ENCODE results near the gene GSTP1. TPM values are rescaled to one million over a fixed set of nuclear protein-coding genes. Genes with fewer than 3 reads are reported as not detected.

Gene GSTP1
- 436 and 1,035 TPM in 2 replicates for total RNA-seq (ENCODE audit: low replicate concordance)

DNA sequence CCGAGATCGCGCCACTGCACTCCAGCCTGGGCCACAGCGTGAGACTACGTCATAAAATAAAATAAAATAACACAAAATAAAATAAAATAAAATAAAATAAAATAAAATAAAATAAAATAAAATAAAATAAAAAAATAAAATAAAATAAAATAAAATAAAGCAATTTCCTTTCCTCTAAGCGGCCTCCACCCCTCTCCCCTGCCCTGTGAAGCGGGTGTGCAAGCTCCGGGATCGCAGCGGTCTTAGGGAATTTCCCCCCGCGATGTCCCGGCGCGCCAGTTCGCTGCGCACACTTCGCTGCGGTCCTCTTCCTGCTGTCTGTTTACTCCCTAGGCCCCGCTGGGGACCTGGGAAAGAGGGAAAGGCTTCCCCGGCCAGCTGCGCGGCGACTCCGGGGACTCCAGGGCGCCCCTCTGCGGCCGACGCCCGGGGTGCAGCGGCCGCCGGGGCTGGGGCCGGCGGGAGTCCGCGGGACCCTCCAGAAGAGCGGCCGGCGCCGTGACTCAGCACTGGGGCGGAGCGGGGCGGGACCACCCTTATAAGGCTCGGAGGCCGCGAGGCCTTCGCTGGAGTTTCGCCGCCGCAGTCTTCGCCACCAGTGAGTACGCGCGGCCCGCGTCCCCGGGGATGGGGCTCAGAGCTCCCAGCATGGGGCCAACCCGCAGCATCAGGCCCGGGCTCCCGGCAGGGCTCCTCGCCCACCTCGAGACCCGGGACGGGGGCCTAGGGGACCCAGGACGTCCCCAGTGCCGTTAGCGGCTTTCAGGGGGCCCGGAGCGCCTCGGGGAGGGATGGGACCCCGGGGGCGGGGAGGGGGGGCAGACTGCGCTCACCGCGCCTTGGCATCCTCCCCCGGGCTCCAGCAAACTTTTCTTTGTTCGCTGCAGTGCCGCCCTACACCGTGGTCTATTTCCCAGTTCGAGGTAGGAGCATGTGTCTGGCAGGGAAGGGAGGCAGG is at the start of gene GSTP1:
TSS of gene GSTP1 (plus strand) at position 566 of the 958 bp plus-strand sequence. CDS start at position 598, 32 bp downstream.
- no peak for TF ChIP-seq EZH2 (IDR thresholded peaks at IDR 0.05)
- TF ChIP-seq, protein P1, sequence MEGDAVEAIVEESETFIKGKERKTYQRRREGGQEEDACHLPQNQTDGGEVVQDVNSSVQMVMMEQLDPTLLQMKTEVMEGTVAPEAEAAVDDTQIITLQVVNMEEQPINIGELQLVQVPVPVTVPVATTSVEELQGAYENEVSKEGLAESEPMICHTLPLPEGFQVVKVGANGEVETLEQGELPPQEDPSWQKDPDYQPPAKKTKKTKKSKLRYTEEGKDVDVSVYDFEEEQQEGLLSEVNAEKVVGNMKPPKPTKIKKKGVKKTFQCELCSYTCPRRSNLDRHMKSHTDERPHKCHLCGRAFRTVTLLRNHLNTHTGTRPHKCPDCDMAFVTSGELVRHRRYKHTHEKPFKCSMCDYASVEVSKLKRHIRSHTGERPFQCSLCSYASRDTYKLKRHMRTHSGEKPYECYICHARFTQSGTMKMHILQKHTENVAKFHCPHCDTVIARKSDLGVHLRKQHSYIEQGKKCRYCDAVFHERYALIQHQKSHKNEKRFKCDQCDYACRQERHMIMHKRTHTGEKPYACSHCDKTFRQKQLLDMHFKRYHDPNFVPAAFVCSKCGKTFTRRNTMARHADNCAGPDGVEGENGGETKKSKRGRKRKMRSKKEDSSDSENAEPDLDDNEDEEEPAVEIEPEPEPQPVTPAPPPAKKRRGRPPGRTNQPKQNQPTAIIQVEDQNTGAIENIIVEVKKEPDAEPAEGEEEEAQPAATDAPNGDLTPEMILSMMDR (IDR thresholded peaks at IDR 0.05): peak; percentile 84
- Histone ChIP-seq H3K27me3 (peaks cover 41% of the 10 kb centered on the region), H3K36me3 (no peaks in the 10 kb centered on the region), H3K4me3 (peak within 1 kb of the TSS; percentile 82), H4K20me1 (ENCODE audit: low read depth) (peaks cover 28% of the 10 kb centered on the region), H3K79me2 (ENCODE audit: low read depth) (peaks cover 28% of the 10 kb centered on the region), H3K9ac (peak within 1 kb of the TSS; percentile 82), H3K27ac (no peak within 1 kb of the TSS), H3F3A (ENCODE audit: low read depth) (peaks cover 33% of the 10 kb centered on the region), H3K4me2 (peak within 1 kb of the TSS; percentile 91), H2AFZ (replicated peaks) (no peak within 1 kb of the TSS), H3K4me1 (peaks cover 11% of the 10 kb centered on the region), H3K9me3 (ENCODE audit: low read depth) (no peaks in the 10 kb centered on the region)
- H3K27me3 Mint-ChIP-seq (ENCODE audit: insufficient read depth, low read depth): peaks cover 16% of the 10 kb centered on the region
- H3K36me3 Mint-ChIP-seq: peaks cover 23% of the 10 kb centered on the region
- H3K4me1 Mint-ChIP-seq: peaks cover 57% of the 10 kb centered on the region
- DNase-seq (ENCODE audit: low spot score): peak; percentile 96
- peak within 1 kb of the TSS; percentile 98 for H3K27ac Mint-ChIP-seq
- peak within 1 kb of the TSS; percentile 94 for H3K4me3 Mint-ChIP-seq
- H3K9me3 Mint-ChIP-seq: no peaks in the 10 kb centered on the region

DNA sequence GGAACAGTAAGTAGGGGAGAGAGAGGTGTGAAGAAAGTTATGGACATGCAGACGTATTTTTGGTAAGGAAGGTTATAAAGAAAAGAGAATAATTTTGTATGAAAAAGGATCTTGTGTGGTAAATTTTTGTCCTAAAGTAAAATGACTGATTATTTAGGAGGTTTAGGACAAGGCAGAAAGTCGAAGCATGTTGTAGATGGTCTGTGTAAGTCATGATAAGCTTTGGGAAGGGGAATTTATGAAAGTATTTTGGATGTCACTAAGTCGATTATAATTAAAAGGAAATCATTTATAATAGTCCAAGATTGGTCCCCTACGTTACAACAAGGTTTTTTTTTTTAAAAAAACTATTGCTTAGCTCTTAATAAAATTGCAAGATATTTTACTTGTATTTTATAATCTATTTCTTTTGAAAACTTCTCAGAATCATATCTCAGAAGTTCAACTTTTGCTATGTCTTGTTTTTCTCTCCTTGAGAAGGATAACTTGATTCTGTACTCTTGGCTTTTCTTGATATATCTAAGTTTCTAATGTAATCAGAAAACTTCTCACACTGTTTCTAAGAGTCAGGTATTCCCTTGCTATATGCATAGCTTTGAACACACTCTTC is 49.4 kb upstream of the GSTP1 start:
- H3K4me1 ChIP-seq: no peaks in the 10 kb centered on the region
- peaks cover 19% of the 10 kb centered on the region for H3K9me3 ChIP-seq (ENCODE audit: low read depth)
- H3K27me3 Mint-ChIP-seq (ENCODE audit: insufficient read depth, low read depth): peaks cover 6% of the 10 kb centered on the region
- no peak overlapping the region for H3K4me3 Mint-ChIP-seq
- H3F3A ChIP-seq (ENCODE audit: low read depth): no peaks in the 10 kb centered on the region
- H3K9ac ChIP-seq: no peak overlapping the region
- H2AFZ ChIP-seq (replicated peaks): no peak overlapping the region
- no peaks in the 10 kb centered on the region for H4K20me1 ChIP-seq (ENCODE audit: low read depth)
- H3K9me3 Mint-ChIP-seq: peaks cover 29% of the 10 kb centered on the region
- DNase-seq (ENCODE audit: low spot score): peak; percentile 40
- H3K27ac Mint-ChIP-seq: no peak overlapping the region
- H3K36me3 ChIP-seq: no peaks in the 10 kb centered on the region
- H3K4me3 ChIP-seq: no peak overlapping the region
- no peak overlapping the region for H3K27ac ChIP-seq
- H3K36me3 Mint-ChIP-seq: no peaks in the 10 kb centered on the region
- no peak for TF ChIP-seq EZH2 (IDR thresholded peaks at IDR 0.05)
- TF ChIP-seq, protein P1 (IDR thresholded peaks at IDR 0.05): no peak
- no peak overlapping the region for H3K4me2 ChIP-seq
- no peaks in the 10 kb centered on the region for H3K79me2 ChIP-seq (ENCODE audit: low read depth)
- no peaks in the 10 kb centered on the region for H3K4me1 Mint-ChIP-seq
- H3K27me3 ChIP-seq: no peaks in the 10 kb centered on the region

DNA sequence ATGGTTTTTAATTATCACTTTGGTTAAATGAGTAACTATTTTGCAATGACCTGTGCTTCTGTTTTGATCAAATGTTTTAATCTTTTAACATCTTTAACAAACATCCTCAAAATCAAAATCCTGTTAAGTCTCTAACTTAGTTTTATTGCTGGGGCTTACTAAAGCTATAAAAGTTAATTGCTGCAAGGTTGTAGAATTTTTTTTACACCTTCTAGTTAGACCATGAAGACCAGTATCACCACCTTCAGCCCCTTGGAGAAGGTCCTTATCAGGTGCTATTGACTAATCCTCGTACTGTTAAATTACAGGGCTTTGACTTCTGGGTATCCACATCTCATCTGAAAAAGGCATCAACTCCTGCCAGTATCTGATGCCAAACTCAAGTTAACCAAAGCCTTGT is 48.1 kb upstream of the GSTP1 start:
- Histone ChIP-seq H2AFZ (replicated peaks) (no peak overlapping the region), H3K4me3 (no peak overlapping the region), H3K27me3 (no peaks in the 10 kb centered on the region), H3K9ac (no peak overlapping the region), H3K4me1 (no peaks in the 10 kb centered on the region), H3K36me3 (no peaks in the 10 kb centered on the region), H4K20me1 (ENCODE audit: low read depth) (no peaks in the 10 kb centered on the region), H3K4me2 (no peak overlapping the region), H3F3A (ENCODE audit: low read depth) (no peaks in the 10 kb centered on the region), H3K79me2 (ENCODE audit: low read depth) (no peaks in the 10 kb centered on the region), H3K9me3 (ENCODE audit: low read depth) (peaks cover 19% of the 10 kb centered on the region), H3K27ac (no peak overlapping the region)
- no peaks in the 10 kb centered on the region for H3K36me3 Mint-ChIP-seq
- no peaks in the 10 kb centered on the region for H3K4me1 Mint-ChIP-seq
- H3K27ac Mint-ChIP-seq: no peak overlapping the region
- peaks cover 6% of the 10 kb centered on the region for H3K27me3 Mint-ChIP-seq (ENCODE audit: insufficient read depth, low read depth)
- H3K9me3 Mint-ChIP-seq: peaks cover 32% of the 10 kb centered on the region
- no peak for DNase-seq (ENCODE audit: low spot score)
- TF ChIP-seq EZH2phosphoT487 (IDR thresholded peaks at IDR 0.05) (no peak), EZH2 (IDR thresholded peaks at IDR 0.05) (no peak)
- TF ChIP-seq, protein P1 (IDR thresholded peaks at IDR 0.05): no peak
- no peak overlapping the region for H3K4me3 Mint-ChIP-seq

Data from neural progenitor cell (in vitro differentiated cells).